DOHH2 (cell line): ENCODE results near the gene TICAM1.
"Not testable (repeated sequence)": the region's sequence is repeated elsewhere in the genome, so short reads cannot be mapped to it uniquely, and the experiment has no call there.

Experiments
- H3F3A ChIP-seq: fragments of 200-600 bp; sonication (generic), shearing (Covaris generic); 2 replicates; pipeline ENCODE4 v1.6.0; 2016; ENCODE audit warnings: antibody characterized with exemption, mild to moderate bottlenecking; ENCODE audit not compliant: control insufficient read depth, insufficient read depth
- H3K27ac ChIP-seq: fragments of 200-600 bp; sonication (generic); 2 replicates; pipeline ENCODE4 v1.5.1; 2014; ENCODE audit warnings: low read depth, mild to moderate bottlenecking, low read length, moderate library complexity
- H3K27me3 ChIP-seq: fragments of 200-600 bp; sonication (generic); 2 replicates; pipeline ENCODE4 v1.6.1; 2014; ENCODE audit warnings: mild to moderate bottlenecking, low read length, mixed read lengths; ENCODE audit not compliant: control insufficient read depth
- H3K36me3 ChIP-seq: fragments of 200-600 bp; sonication (generic); 2 replicates; pipeline ENCODE4 v1.6.1; 2014; ENCODE audit warnings: mild to moderate bottlenecking, low read length, moderate library complexity, mixed read lengths; ENCODE audit not compliant: control insufficient read depth
- H3K4me1 ChIP-seq: fragments of 200-600 bp; sonication (generic); 2 replicates; pipeline ENCODE4 v1.6.1; 2014; ENCODE audit warnings: mild to moderate bottlenecking, low read length, mixed read lengths; ENCODE audit not compliant: control insufficient read depth
- H3K4me2 ChIP-seq: fragments of 200-600 bp; sonication (generic); 2 replicates; pipeline ENCODE4 v1.6.0; 2014; ENCODE audit warnings: mild to moderate bottlenecking, low read length, moderate library complexity
- H3K4me3 ChIP-seq: fragments of 200-600 bp; sonication (generic); 2 replicates; pipeline ENCODE4 v1.5.1; 2014; ENCODE audit warnings: mild to moderate bottlenecking, low read length, mixed read lengths
- H3K79me2 ChIP-seq: fragments of 200-600 bp; sonication (generic); 2 replicates; pipeline ENCODE4 v1.6.1; 2014; ENCODE audit warnings: mild to moderate bottlenecking, low read length, mixed read lengths; ENCODE audit not compliant: control insufficient read depth
- H3K9me2 ChIP-seq: fragments of 200-600 bp; sonication (generic); replicated peaks from 2 replicates; pipeline ENCODE4 v1.6.1; 2014; ENCODE audit warnings: mild to moderate bottlenecking, low read length, mixed read lengths; ENCODE audit not compliant: control insufficient read depth
- H3K9me3 ChIP-seq: fragments of 200-600 bp; sonication (generic); 2 replicates; pipeline ENCODE4 v1.6.1; 2014; ENCODE audit warnings: antibody characterized with exemption, low read length, mixed read lengths; ENCODE audit not compliant: control insufficient read depth, insufficient read depth
- H4K20me1 ChIP-seq: fragments of 200-600 bp; sonication (generic); 2 replicates; pipeline ENCODE4 v1.6.0; 2014; ENCODE audit warnings: low read depth, mild to moderate bottlenecking, antibody characterized with exemption, low read length, moderate library complexity; ENCODE audit not compliant: control insufficient read depth, insufficient read depth
- CTCF ChIP-seq: fragments of 200-600 bp; sonication (generic); IDR thresholded peaks from one replicate; pipeline ENCODE4 v1.5.1; 2014; ENCODE audit warnings: antibody characterized with exemption, mild to moderate bottlenecking, low read depth, low read length; ENCODE audit not compliant: poor library complexity, severe bottlenecking
- EZH2phosphoT487 ChIP-seq: fragments of 200-600 bp; sonication (generic); IDR thresholded peaks from 2 replicates; pipeline ENCODE4 v1.6.1; 2017; ENCODE audit warnings: borderline replicate concordance, mild to moderate bottlenecking, antibody characterized with exemption, low read length, moderate library complexity, mixed read lengths

TICAM1 gene

DNA sequence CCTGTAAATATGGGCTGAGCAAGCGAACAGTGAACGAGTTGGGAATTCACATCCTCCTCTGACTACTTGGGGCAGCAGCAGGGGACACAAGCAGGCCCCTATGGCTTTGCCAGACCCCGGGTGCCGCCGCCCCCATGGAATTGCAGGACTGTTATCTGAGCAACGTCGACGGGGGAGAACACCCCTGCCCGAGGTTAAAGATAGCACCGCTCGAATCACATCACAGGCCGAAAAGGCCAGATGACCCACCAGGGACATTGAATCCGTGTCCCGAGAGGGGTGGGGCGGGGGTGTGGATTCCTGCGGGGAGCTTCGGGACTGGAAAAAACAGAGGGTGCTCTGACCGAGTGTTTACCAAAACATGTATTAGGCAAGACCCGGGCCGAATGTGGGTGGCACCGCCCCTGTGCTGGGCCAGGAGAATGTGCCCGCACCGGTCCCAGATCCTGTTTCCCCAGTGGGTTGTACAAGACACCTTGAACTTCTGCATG lies 30.9 kb downstream of the TICAM1 start:
- TF ChIP-seq EZH2phosphoT487 (no peak), CTCF (no peak)
- Histone ChIP-seq H3K4me2 (no peak overlapping the region), H3K27me3 (no peaks in the 10 kb centered on the region), H3K4me1 (0 out of 2 replicates have a peak, but pooled peaks cover 4% of the 10 kb centered on the region), H3F3A (no peaks in the 10 kb centered on the region; the same call in 1 of the 2 replicates), H3K79me2 (peaks cover 16% of the 10 kb centered on the region), H3K36me3 (peaks cover 19% of the 10 kb centered on the region), H3K4me3 (no peak overlapping the region), H3K27ac (no peak overlapping the region), H4K20me1 (no peaks in the 10 kb centered on the region), H3K9me2 (no peaks in the 10 kb centered on the region), H3K9me3 (no peaks in the 10 kb centered on the region)

DNA sequence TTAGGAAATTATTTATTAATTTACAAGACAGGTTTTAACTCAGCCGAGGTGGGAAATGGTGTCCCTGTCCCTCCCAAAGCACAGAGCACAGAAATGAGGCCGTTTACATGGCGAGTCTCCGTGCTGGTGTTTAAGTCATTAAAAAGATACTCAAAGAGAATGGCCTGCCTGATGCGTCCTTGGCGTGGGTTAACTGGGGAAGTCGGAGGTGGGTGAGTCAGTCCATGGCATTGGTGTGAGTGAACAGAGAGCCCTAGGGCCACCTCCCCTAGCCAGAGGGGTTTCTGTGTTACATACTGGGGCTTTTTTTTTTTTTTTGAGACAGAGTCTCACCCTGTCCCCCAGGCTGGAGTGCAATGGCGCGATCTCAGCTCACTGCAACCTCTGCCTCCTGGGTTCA lies 36.1 kb downstream of the TICAM1 start:
- Histone ChIP-seq H3K27me3 (peaks cover 3% of the 10 kb centered on the region; the same call in 1 of the 2 replicates), H4K20me1 (peaks cover 6% of the 10 kb centered on the region; the same call in 1 of the 2 replicates), H3K4me2 (peak overlapping the region; percentile 10; the same call in 1 of the 2 replicates), H3K36me3 (peaks cover 54% of the 10 kb centered on the region), H3K4me1 (peaks cover 31% of the 10 kb centered on the region), H3K4me3 (no peak overlapping the region), H3K27ac (no peak overlapping the region), H3K9me2 (no peaks in the 10 kb centered on the region), H3K9me3 (no peaks in the 10 kb centered on the region), H3F3A (peaks cover under 1% of the 10 kb centered on the region; the same call in 1 of the 2 replicates), H3K79me2 (peaks cover 57% of the 10 kb centered on the region)
- TF ChIP-seq EZH2phosphoT487 (no peak), CTCF (no peak)

DNA sequence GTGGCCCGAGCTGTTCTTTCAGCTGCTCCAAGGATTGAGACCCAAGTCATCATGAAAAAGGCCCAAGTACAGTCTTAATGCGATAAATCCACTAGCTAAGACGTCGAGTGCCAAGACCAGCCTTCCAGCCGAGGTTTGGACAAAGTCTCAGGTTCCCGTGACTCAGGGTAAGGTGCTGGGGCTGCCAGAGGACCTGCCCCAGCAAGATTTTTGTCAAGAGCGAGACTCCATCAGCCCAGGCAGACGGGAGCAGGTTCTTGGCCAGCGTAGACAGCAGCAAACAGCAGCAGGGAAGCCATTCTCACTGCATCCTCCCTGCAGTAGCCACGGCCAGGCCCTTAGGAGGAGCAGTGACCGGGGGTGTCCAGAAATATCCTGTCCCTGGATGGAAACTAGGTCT lies 36.5 kb downstream of the TICAM1 start:
- H3F3A ChIP-seq = peaks cover 4% of the 10 kb centered on the region; the same call in 1 of the 2 replicates
- peaks cover 6% of the 10 kb centered on the region; the same call in 1 of the 2 replicates for H4K20me1 ChIP-seq
- no peaks in the 10 kb centered on the region for H3K9me3 ChIP-seq
- H3K79me2 ChIP-seq = peaks cover 57% of the 10 kb centered on the region
- H3K27me3 ChIP-seq = peaks cover 3% of the 10 kb centered on the region; the same call in 1 of the 2 replicates
- H3K27ac ChIP-seq = no peak overlapping the region
- peaks cover 54% of the 10 kb centered on the region for H3K36me3 ChIP-seq
- no peak overlapping the region for H3K4me3 ChIP-seq
- peak overlapping the region; percentile 10; the same call in 1 of the 2 replicates for H3K4me2 ChIP-seq
- no peak for TF ChIP-seq CTCF
- TF ChIP-seq EZH2phosphoT487 = no peak
- H3K9me2 ChIP-seq = no peaks in the 10 kb centered on the region
- H3K4me1 ChIP-seq = peaks cover 35% of the 10 kb centered on the region

GRCh38 chr19:4793278-4793677 lies 38.2 kb downstream of the TICAM1 start:
- H3K27me3 ChIP-seq, H3K9me3 ChIP-seq, H3K4me3 ChIP-seq, H4K20me1 ChIP-seq, H3K27ac ChIP-seq, H3F3A ChIP-seq, H3K9me2 ChIP-seq: not testable (repeated sequence)
- Histone ChIP-seq H3K36me3 (peaks cover 50% of the 10 kb centered on the region), H3K4me1 (peaks cover 37% of the 10 kb centered on the region), H3K4me2 (peak overlapping the region; percentile 92), H3K79me2 (peaks cover 57% of the 10 kb centered on the region)

DNA sequence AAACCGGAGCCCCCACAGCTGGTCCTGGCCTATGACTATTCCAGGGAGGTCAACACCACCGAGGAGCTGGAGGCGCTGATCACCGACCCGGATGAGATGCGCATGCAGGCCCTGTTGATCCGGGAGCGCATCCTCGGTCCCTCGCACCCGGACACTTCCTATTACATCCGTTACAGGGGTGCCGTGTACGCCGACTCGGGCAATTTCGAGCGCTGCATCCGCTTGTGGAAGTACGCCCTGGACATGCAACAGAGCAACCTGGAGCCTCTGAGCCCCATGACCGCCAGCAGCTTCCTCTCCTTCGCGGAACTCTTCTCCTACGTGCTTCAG lies 38.7 kb downstream of the TICAM1 start:
- not testable (repeated sequence) for H3K27me3 ChIP-seq, H4K20me1 ChIP-seq, H3K9me2 ChIP-seq, H3K9me3 ChIP-seq, H3K27ac ChIP-seq, H3F3A ChIP-seq
- Histone ChIP-seq H3K4me1 (peaks cover 37% of the 10 kb centered on the region), H3K4me2 (peak overlapping the region; percentile 92), H3K4me3 (peak overlapping the region; percentile 86), H3K36me3 (peaks cover 50% of the 10 kb centered on the region), H3K79me2 (peaks cover 57% of the 10 kb centered on the region)
